Measurements from ENCODE around the gene TMEM120A.

- TF ChIP-seq CTCF (conservative IDR thresholded peaks at IDR 0.05; ENCODE audit: low read depth, low read length), result 0 out of 2 replicates have a peak, but pooled peaks have one; percentile 13
- no peak for TF ChIP-seq EZH2 (IDR thresholded peaks at IDR 0.05; ENCODE audit: borderline replicate concordance, low read depth, low read length, poor library complexity, severe bottlenecking)
Measured at GRCh38 chr7:75971961-75972763, 22.2 kb downstream of the TMEM120A start.

Measured in A673 (cell line).